Endometrial microvascular endothelial cells (primary cell): ENCODE results near the gene ASB9. TPM values are rescaled to one million over a fixed set of nuclear protein-coding genes. Genes with fewer than 3 reads are reported as not detected.
"Not testable (repeated sequence)": the region's sequence is repeated elsewhere in the genome, so short reads cannot be mapped to it uniquely, and the experiment has no call there.

Source experiments
- in situ Hi-C: cut with HindIII; loops from 2 replicates; pipeline ENCODE4 v1.10.0; 2017; ENCODE audit warnings: low sequenced_read_pairs, low pct_unique_long_range_greater_than_20kb; ENCODE audit errors: inconsistent ontology term
- total RNA-seq: library from RNA; depleted of rRNA; stranded (reverse); fragments of >200 nt; gene quantifications from one replicate; pipeline ENCODE4 v1.2.3, GENCODE V29; 2015; ENCODE audit errors: inconsistent ontology term

The ASB9 gene
- total RNA-seq, 1 donor from 2014 or later, result 43.8 TPM

DNA sequence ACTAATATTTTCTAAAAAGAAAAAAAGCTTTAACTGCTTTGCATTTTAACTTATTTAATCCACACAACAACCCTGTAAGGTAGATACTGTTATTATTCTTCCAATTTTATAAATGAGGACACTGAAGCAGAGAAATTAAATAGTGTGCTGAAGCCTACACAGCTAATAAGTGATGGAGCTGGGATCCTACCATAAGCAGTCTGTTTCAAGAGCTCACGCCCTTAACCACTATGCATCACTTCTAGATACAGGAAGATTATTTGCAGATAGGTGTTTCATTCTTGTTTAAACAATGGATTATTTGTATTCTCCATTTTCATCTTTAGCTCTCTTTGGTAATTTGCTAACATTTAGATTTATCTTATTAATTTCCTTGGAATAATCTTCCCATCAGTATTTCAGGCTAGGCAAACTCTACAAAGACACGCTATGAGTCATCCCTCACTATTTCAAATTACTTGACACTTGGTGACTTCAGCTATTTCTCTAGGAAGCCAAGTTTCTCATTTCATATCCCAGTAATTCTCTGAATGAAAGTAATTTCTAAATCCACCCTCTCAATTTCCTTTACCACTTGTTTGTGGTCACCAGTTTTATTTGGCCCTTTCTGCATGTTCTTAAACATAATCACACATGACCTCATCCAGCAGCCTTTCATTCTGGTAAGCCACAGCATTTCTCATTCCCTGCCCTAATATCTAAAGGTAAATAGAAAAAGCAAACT lies 67.3 kb downstream of the ASB9 start:
- in situ Hi-C loops, result no loop called here

DNA sequence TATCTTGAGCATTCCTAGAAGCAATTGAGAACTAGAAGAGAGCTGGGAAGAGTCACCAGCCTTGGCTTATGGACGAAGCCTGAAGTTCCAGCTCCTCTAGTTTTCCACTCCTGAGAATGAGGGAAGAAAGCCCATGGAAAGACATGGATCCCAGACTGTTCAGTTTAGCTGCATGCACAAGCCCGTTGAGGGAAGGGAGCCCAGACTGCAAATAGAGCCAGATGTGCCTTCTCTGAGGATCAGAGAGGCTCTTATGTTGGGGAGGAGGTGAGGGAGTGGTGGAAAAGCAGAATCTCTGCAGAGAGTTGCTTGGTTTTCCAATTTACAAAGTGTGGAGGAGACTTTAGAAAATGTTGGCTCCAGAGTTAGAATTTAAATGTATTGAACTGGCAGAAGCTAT lies 69.0 kb downstream of the ASB9 start:
- in situ Hi-C loops, result no loop called here

DNA sequence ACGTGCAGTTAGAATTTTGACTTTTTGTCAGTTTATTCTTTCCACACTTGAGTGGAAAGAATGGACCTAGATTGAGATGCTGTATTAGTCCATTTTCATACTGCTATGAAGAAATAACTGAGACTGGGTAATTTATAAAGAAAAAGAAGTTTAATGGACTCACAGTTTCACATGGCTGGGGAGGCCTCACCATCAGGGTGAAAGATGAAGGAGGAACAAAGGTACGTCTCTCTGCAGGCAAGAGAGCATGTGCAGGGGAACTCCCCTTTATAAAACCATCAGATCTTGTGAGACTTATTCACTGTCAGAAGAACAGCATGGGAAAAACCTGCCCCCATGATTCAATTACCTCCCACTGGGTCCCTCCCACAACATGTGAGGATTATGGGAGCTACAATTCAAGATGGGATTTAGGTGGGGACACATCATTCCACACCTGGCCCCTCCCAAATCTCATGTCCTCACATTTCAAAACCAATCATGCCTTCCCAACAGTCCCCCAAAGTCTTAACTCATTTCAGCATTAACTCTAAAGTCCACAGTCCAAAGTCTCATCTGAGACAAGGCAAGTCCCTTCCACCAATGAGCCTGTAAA lies 71.2 kb downstream of the ASB9 start:
- in situ Hi-C loops, result not testable (repeated sequence)

- in situ Hi-C loops, result no loop called here
Observed at GRCh38 chrX:15194146-15194545, 75.7 kb downstream of the ASB9 start.

Other genes starting within 250 kb of the ASB9 start
- not detected for gene ASB11, start 45.6 kb upstream of the ASB9 start, total RNA-seq
- gene PIGA, start 65.4 kb upstream of the ASB9 start, total RNA-seq, result 7.5 TPM
- gene VEGFD, start 114.3 kb upstream of the ASB9 start, total RNA-seq, result not detected
- 121 TPM for gene PIR, start 223.2 kb upstream of the ASB9 start, total RNA-seq
- 20.4 TPM for gene BMX, start 230.7 kb upstream of the ASB9 start, total RNA-seq